ENCODE measurements around the gene LRRC8D. TPM values are rescaled to one million over a fixed set of nuclear protein-coding genes. Genes with fewer than 3 reads are reported as not detected.

LRRC8D gene
- total RNA-seq, 4 donors from 2014 or later = 8.7 to 19.1 (median 10.9) TPM

DNA sequence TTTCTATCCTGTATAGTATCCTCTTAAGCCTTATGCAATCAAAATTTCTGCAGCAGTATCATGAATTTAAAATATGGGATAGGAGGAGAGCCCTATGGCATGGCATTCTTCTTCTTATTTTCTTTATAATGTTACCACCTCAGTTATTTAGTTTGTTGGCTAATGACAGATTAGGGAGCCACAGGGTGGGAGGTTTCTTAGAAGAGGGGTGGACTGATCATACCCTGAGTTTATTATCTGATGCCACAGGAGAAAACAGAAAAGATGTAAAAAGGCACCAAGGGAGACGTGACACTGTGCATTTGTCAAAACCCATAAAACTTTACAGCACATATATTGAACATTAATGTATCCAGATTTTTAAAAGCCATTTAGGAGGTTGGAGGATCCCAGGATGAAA is 66.9 kb downstream of the LRRC8D start:
- TF ChIP-seq POLR2A (IDR thresholded peaks at IDR 0.05) = no peak
- TF ChIP-seq, protein P1, sequence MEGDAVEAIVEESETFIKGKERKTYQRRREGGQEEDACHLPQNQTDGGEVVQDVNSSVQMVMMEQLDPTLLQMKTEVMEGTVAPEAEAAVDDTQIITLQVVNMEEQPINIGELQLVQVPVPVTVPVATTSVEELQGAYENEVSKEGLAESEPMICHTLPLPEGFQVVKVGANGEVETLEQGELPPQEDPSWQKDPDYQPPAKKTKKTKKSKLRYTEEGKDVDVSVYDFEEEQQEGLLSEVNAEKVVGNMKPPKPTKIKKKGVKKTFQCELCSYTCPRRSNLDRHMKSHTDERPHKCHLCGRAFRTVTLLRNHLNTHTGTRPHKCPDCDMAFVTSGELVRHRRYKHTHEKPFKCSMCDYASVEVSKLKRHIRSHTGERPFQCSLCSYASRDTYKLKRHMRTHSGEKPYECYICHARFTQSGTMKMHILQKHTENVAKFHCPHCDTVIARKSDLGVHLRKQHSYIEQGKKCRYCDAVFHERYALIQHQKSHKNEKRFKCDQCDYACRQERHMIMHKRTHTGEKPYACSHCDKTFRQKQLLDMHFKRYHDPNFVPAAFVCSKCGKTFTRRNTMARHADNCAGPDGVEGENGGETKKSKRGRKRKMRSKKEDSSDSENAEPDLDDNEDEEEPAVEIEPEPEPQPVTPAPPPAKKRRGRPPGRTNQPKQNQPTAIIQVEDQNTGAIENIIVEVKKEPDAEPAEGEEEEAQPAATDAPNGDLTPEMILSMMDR (IDR thresholded peaks at IDR 0.05) = no peak
- intact Hi-C loops (cut with DNase I) = no loop called here
- no peaks in the 10 kb centered on the region for H3K9me3 ChIP-seq
- H3K36me3 ChIP-seq = no peaks in the 10 kb centered on the region
- H3K4me3 ChIP-seq = no peak overlapping the region
- no peak for DNase-seq
- no peaks in the 10 kb centered on the region for H3K27me3 ChIP-seq
- H3K4me1 ChIP-seq = peaks cover 0 to 17% (median 2%) of the 10 kb centered on the region in 3 donors
- 86 to 89% methylated on average over 1 of the region's 1 CpG for WGBS, 2 donors
- no peak overlapping the region for H3K27ac ChIP-seq

DNA sequence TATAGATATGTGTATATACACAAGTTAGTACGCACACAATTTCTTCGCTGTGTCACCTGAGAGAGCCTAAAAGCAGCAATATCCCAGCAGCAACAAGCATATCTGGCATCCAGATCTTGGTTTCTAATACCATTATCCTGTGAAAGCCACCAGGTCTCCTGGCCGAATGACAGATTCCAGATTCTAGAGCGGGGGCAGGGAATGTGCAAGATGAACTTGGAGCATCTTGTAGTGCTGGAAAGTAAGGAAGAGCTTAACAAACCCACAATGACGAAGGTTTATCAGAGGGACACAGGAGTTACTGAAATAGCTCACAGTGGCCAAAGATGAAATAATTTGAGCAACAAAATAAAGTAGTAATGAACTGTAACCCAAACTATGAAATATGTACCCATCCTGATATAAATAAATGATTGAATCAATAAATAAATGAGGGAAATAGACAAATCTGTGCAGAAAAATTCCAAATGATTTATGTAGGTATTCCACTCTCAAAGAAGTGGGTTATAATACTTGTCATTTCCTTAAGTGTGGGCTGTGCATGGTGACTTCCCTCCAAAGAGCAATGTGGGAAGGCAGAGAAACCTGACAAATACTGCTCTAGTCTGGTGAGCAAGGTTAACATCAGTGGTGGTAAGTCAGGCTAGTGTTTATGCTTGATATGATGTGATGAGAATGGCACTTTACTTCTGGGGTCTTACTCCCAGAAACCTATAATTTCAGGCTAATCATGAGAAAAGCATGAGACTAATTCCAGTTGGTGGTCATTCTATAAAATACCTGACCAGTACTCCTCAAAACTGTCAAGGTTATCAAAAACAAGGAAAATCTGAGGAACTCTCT is 67.9 kb downstream of the LRRC8D start:
- no peak overlapping the region for H3K27ac ChIP-seq
- H3K4me3 ChIP-seq = no peak overlapping the region
- no peaks in the 10 kb centered on the region for H3K9me3 ChIP-seq
- H3K36me3 ChIP-seq = no peaks in the 10 kb centered on the region
- TF ChIP-seq POLR2A (IDR thresholded peaks at IDR 0.05) = no peak
- TF ChIP-seq, protein P1 (IDR thresholded peaks at IDR 0.05) = no peak
- H3K27me3 ChIP-seq = no peaks in the 10 kb centered on the region
- DNase-seq = no peak
- WGBS, 2 donors = 92 to 93% methylated on average over 5 of the region's 5 CpGs
- peaks cover 0 to 17% (median 2%) of the 10 kb centered on the region in 3 donors for H3K4me1 ChIP-seq
- intact Hi-C loops (cut with DNase I) = no loop called here

- intact Hi-C loops (cut with DNase I) = no loop called here
Observed at GRCh38 chr1:89889323-89889615, 68.4 kb downstream of the LRRC8D start.

GRCh38 chr1:89890085-89890752 is 69.4 kb downstream of the LRRC8D start:
- Histone ChIP-seq H3K4me3 (no peak overlapping the region), H3K27ac (peak overlapping the region in 3 of 4 donors; percentile 34 to 48 (median 38)), H3K9me3 (no peaks in the 10 kb centered on the region), H3K4me1 (peaks cover 0 to 17% (median 2%) of the 10 kb centered on the region in 3 donors), H3K27me3 (no peaks in the 10 kb centered on the region), H3K36me3 (no peaks in the 10 kb centered on the region)
- no peak for DNase-seq
- no peak for TF ChIP-seq POLR2A (IDR thresholded peaks at IDR 0.05)
- TF ChIP-seq, protein P1 (IDR thresholded peaks at IDR 0.05) = no peak
- WGBS, 2 donors = 29 to 57% methylated on average over 7 of the region's 7 CpGs
- intact Hi-C loops (cut with DNase I) = no loop called here

More at GRCh38 chr1:89889323-89889615, 68.4 kb downstream of the LRRC8D start:
- H3K27ac ChIP-seq = no peak overlapping the region
- no peak overlapping the region for H3K4me3 ChIP-seq
- no peaks in the 10 kb centered on the region for H3K36me3 ChIP-seq
- no peak for TF ChIP-seq POLR2A (IDR thresholded peaks at IDR 0.05)
- TF ChIP-seq, protein P1 (IDR thresholded peaks at IDR 0.05) = no peak
- no peaks in the 10 kb centered on the region for H3K9me3 ChIP-seq
- no peaks in the 10 kb centered on the region for H3K27me3 ChIP-seq
- DNase-seq = no peak
- H3K4me1 ChIP-seq = peaks cover 0 to 17% (median 2%) of the 10 kb centered on the region in 3 donors

GRCh38 chr1:89892816-89893215 is 72.0 kb downstream of the LRRC8D start:
- intact Hi-C loops (cut with DNase I) = no loop called here
- no peaks in the 10 kb centered on the region for H3K36me3 ChIP-seq
- no peak for DNase-seq
- no peak for TF ChIP-seq POLR2A (IDR thresholded peaks at IDR 0.05)
- TF ChIP-seq, protein P1 (IDR thresholded peaks at IDR 0.05) = no peak
- no peaks in the 10 kb centered on the region for H3K27me3 ChIP-seq
- no peak overlapping the region for H3K27ac ChIP-seq
- no peak overlapping the region for H3K4me3 ChIP-seq
- 100% methylated on average over 1 of the region's 1 CpG for WGBS, 2 donors
- peaks cover 0 to 17% (median 2%) of the 10 kb centered on the region in 3 donors for H3K4me1 ChIP-seq
- no peaks in the 10 kb centered on the region for H3K9me3 ChIP-seq

Data from esophagus squamous epithelium (tissue), 5 donors.